Stimulated activated CD4-positive, alpha-beta T cell treated with anti-CD3 and anti-CD28 coated beads, Interleukin-1b, Interleukin-23, amount 100 ng/mL, for 24 hours (primary cell): ENCODE measurements around the gene LRRC8D.

Experiments used
- DNase-seq, 4 experiments: peaks; one replicate each; pipeline ENCODE4 v3.0.0-alpha.2; 2020; ENCODE audit warnings: low read depth in 4 of 4, low spot score in 1 of 4

The LRRC8D gene

DNA sequence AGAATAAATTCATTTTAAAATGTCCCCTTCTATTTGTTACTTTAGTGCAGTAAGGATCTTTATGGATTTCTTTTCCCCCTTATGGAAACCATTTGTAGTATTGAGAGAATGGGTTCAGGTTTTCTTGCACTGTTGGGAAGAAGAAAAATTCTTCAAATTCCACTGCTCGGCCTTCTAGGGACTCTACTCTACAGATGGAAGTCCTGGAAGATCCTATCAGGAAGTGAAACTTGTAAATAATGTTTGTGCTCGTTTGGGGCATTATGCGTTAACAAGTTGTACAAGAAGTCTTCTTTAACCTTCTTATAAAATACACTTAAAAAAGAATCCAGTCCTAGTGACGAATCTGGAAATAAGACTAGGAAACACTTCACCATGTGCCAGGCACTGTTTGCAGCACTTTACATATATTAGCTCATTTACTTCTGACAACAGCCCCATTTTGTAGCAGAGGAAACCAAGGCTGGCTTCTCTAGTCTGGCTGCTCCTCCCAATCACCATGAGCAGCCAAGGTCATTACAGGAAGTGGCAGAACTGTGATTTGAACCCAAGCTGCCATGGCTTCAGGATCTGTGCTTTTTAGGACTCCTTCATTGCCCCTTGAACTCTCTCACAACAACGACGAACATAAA, 11.8 kb downstream of the LRRC8D start:
- DNase-seq: no peak

DNA sequence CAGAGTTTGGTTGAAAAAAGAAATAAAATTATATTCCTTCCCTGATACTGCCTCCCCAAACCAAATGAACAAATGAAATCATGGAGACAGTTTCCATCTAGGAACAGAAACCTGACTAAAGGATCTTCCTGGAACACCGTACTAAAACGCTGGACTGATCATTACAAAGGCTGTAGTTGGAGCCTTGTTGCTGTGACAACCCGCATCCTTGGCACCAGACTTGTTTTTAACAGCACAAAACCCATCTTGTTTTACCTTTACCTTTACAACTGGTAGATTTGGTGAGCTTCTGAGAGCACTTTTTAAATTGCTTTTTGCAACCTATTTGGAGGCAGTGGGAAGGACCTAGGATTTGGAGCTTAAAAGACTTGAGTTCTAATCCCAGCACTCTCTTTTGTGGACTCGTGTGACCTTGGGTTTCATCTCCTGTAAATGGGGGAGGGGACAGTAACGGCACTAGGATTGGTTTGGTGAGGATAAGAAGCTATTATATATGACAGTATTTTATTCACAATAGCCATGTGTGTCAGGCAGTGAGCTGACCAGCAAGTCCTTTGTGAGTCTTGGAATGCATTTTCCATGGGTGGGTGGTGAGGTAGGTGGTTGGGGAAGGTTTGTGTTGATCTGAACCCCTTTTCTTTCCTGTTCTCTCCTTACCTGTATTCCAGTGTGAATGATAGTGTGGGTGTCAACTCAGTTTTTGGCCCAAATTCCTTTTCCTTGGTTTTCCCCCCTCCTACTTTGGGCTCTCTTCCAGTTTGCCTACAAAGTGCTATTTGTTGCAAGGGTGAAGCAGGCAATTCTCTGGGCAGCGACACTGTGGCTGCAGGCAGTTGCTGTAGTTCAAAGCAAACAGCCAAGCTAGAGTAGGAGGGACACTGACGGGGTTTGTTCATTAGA, 12.6 kb downstream of the LRRC8D start:
- DNase-seq: no peak

DNA sequence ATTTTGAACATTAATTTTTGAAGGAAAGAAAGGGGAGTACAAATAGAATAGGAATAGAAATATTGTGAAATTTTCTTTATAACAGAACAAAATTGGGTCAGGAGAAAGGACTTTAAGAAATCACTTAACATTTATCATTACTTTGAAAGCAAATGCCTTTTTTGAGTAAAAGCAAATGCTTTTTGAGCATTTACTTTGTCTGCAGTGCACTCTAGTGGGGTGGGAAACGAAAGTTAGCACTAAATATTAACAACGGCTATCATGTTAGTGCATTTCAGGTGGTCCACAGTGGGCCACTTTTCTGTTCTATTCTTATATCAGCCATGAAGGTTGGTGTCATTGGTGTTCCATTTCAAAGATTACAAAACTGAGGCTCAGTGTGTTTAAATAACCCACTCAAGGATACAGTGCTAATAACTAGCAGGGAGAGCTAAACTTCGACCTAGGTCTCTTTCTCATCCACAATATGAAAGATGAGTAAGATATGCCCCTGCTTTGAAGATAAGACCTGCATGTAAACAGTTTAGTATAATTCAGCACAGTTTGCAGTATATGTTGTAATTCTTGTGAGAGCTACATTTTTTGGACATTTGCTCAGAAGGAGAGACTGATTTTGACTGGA, 13.4 kb downstream of the LRRC8D start:
- no peak for DNase-seq

DNA sequence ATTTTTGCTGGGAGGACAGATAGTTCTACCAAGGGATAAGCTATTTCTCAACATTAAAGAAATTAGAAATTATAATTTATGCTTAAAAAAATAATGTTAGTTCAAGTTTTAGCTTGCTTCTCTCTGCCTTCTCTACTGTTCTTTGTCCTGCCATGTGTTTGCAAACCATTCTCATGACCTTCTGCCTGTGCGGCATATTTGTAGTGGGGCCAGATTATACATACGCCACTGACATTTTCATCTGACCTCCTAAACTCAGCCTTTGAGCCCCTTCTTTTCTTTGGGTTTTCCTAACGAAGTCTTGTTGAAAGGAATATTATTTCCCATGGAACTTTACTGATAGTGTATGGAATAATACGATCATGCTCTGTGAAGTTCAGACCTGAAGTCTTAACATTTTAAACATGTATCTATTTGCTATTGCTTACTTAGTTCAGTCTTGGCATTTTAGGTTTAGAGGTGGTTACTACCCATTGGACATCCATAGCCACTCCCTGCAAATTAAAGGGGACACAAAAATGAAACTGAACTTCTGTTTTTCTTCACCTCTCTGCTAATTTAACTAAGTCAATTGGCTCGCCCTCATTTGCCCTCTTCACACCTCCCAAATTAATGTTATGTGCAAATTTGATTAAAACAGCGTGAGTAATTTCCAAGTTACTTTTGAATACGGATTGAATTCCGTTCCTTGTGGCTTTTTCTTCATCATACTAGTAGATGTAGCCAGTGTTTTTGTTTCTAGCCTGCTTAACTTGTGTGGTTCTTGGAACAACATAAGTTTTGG, 15.6 kb downstream of the LRRC8D start:
- DNase-seq: no peak

DNA sequence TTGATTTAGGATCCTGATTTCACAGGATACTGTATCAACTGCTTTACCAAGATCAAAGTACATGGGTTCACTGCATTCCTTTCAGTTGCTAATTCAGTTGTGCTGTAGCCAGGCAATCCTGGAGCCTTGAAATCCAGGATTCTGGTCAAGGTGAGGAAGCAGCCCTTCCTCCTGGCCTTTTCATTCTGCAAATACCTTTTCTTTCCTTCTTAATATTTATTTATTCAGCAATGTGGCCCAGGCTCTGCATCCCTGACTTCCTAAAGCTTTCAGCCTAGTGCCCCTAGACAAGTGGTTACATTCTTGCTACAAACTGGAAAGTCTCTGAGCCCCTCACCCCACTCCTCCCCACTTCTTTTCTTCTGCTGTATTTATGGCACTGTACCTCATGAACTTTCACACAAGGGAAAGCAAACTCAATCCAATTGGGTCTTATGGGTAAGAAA, 16.2 kb downstream of the LRRC8D start:
- DNase-seq: no peak

DNA sequence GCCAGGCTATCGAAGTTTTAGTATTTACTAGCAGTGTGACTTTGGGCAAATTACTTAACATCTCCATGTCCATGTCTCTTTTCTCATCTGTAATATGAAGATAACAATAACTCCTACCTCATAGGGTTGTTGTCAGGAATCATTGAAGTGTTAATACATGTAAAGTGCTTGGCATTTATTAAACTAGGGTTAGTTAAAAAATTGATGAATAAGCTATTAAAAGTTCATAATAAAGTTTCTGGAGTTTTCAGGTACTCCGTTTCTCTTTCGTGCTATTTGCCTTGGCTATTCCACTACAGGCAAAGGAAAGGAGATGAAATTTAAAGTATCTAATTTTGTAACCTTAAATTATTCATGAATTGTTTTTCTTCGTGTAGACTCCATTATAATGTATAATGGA, 16.7 kb downstream of the LRRC8D start:
- no peak for DNase-seq

DNA sequence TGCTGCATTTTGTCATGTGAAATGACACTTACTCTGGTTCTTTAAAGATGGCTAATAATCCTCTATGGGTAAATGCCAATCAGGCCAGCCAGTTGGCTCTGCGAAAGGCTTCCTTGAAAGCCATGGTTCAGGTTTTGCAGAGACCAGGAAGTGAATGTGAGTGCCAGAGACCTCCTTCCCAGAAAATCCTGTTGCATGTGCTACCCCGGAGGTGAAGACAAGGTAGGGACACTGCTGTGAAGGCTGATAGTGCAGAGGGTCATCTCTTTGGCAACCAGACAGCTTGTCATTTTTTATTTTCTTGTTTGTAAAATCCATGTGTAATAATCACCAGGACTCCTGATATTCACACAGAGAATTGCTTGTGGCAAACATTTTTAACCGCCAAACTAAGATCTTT, 18.7 kb downstream of the LRRC8D start:
- no peak for DNase-seq

DNA sequence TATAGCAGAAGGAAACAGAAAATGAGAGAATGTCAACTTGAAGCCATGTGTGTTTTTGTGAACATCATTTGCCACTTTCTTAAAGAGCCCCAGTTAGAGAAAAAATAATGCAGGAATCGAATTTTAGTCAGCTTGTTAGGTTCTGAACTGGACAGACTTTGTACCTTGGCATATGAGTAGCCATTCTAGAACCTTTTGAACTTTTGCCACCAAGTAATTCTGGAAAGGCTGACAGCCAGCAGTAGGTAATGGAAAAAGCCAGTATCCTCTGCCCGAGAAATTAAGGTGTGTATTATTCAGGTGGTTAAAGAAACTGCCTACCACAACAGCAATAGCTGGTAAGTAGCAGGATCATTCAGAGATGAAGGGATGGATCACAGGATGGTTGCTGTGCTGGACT, 20.7 kb downstream of the LRRC8D start:
- no peak for DNase-seq

DNA sequence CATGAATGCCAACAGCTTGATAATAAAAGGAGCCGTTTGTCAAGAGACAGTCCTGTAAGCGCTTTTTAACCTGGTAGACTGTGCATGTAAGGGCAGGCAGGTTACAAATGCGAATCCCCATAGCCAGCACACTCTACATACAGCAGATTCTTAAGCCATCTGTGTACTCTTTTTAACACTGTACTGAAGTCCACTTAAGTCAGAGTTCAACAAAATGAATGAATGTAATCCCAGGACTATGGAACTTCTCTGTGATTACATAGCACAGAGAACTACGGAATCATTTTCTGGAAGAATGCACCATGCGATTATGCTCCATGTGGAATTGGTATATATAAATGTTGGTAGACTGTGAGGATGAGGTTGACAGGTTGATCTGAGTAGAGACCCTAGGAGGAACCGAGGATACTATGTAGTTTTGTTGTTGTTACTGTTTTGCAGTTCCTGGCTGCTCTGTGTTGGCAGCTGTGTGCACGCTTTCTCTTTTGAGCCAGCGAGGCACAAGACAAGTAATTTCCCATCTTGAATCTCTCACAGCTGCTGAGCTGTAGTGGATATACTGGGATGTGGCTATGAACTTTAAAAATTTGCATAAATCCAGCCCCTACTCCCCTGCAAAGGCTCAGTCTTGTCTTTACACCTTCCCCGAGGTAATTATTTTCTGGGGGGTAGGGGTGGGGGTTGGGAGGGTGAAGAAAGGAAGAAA, 21.9 kb downstream of the LRRC8D start:
- no peak for DNase-seq

DNA sequence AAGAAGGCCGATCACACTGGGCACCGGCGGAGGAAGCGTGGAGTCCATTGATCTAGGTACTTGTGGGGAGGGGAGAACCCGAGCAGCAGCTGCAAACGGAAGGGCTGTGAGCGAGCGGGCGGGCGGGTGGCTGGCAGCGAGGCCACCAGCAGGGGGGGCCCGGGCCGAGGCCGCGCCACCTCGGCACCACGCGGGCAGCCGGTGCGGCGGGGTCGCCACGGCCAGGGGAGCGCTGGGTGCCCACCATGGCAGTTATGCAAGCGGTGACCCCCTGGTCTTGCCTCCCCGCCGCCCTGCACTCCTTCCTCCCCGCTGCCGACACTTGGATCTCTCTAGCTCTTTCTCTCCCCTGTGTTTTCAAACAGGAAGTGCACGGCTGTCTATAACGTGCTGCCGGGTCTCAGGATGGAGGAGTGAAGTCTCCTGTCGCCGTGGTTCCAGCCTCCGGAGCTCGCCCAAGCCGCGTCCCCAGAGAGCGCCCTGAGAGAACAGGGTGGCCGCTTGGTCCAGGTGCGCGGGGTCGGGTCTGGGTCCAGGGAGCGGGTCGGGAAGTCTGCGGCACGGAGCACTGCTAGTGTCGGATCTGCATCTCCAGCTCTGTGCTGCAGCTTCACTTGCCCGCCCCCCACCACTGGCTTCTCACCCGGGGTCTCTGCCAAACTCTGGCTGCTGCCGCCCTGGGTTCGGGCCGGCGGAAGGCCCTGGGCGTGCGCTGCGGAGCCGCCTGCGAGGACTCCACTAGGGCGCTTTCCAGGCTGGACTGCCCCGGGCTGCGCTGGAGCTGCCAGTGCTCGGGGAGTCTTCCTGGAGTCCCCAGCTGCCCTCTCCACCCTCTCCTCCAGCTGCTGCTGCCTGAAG, 22.7 kb downstream of the LRRC8D start:
- peak in 3 of 4 experiments; percentile 56 to 75 (median 68) for DNase-seq

DNA sequence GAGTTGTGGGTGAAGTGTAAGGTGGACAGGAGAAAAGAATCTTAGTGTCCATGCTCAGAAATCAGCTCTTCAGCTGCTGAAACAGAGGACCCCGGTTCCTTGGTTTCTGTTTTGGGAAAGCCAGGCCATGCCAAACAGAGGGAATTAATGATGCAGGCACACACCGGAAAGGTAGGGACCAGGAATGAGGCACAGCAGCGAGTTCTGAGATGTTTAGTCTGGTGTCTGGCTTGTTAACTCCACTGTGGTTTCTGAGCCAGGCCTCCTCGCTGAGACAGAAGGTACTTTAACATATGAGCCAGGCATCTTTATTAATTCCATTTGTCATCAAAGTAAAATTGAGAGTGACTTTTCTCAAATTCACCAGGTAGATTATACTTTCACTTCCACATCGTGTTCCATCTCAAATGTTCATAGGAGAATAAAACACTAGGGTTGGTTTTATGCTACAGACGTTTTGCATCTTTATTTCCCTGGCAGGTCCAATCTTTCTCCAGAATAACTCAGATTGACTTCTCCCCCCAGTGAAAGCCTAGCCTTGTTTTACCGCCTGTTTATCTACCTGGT, 23.5 kb downstream of the LRRC8D start:
- DNase-seq: peak in 3 of 4 experiments; percentile 23 to 38 (median 27)

DNA sequence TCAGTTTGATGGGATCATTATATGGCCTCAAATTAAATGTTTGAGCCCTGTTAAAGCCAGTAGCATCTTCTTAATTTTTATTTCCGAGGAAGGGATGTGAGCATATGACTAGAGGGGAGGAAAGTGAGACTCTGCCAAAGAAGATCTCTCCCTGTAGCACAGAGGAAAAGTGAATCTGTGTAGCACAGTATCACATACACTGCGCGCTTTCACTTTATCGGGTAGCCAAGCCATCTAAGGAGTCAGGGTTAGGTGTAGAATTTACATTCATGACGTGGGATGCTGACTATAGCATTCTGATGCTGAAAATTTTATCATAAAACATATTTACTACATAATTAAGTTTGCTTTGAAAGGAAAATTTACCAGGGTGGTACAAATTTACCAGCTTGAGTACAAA, 24.0 kb downstream of the LRRC8D start:
- no peak for DNase-seq

DNA sequence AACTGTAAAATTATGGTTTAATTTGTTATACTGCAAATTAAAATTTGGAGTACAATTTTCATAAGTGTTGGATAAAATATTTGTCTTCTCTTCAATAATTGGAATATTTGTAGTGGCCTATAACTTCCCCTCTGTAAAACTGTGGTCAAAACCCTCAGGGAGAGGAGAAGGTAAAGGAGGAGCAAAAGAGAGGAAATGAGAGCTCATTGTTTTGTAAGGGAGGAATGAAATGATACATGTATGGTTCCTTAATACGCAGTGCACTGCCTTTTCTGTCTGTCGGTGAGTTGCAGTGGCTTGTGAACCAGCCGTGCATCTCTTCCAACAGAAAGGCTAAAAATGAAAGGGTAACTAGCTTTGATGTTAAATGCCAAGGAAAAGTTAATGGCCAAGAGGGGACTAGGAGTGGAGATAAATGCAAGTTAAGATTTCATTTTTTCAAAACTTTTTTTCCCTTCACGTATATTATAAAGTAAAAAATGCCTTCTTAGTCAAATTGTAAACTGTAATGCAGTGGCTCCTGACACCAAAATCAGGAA, 26.4 kb downstream of the LRRC8D start:
- DNase-seq: no peak

DNA sequence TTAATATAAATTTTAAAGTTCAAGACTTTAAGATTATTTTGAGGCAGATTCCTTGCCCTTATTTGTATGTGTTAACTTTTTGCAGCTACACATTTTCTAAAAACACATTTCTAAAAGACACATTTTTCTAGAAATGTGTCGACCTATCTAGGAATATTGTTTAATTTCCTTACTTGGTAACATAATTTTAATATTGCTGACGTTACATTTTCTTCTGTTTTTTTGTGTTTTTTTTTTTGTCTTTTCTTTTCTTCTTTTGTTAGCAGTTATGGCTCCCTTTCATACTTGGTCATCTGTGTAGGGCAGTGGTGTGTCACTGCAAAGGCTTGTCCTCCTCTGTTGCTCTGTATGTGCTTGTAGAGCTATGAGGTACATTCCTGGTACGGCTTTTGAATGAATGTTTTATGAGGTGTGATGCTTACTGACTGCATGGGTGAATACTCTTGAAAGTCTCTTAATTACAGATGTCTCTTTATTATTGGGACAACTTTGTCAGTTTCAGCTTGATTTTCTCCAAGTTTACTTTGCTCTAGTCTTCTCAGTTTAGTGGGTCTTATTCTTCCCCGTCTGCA, 30.1 kb downstream of the LRRC8D start:
- no peak for DNase-seq

DNA sequence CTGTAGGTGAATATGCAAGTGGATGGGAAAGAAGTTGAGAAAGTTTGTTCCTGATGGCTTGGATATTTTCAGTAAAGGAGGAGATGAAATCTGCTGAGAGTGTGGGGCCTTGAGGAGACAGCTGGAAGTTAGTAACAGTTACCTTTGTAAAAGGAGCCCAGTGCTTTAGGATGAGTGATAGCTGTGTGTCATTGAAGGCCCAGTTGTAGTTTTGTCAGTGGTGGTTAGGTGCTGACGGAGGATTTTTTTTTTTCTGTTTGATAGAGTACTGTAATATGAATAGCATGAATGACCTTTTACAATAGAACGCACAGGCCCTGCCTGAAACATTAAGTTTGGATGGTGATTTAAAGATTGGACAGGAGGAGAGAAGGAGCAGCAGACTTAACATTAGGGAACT, 33.3 kb downstream of the LRRC8D start:
- DNase-seq: no peak

DNA sequence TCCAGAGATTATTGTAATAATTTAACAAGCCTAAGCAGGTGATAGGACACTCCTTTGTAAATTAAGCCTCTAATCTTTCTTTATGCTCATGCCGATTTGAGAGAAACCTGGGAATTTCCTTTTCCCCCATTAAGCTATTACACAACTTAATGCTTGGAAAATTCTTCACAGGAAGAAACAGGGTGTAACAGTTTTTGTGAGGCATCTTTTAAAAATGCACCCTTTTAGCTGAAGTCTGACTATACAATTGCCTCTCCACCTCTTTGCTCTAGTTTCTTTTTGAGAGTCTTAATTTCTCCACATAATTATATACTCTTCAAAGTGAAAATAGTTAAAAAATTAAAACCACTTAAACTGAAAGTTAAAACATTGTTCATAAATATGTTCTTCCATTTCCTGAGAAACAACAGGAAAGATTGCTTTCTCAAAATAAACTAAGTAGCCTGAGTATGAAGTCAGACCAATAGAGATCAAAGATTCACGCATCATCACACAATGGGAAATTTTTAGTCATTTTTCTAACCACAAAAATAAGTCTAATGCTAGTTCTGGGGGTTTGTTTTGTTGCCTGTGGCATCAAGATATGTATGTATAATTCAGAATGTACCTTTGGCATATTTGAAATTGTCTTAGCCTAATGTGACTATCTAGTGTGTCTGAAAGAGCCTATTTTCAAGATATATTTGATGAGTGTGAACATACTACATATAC, 34.7 kb downstream of the LRRC8D start:
- DNase-seq: no peak

DNA sequence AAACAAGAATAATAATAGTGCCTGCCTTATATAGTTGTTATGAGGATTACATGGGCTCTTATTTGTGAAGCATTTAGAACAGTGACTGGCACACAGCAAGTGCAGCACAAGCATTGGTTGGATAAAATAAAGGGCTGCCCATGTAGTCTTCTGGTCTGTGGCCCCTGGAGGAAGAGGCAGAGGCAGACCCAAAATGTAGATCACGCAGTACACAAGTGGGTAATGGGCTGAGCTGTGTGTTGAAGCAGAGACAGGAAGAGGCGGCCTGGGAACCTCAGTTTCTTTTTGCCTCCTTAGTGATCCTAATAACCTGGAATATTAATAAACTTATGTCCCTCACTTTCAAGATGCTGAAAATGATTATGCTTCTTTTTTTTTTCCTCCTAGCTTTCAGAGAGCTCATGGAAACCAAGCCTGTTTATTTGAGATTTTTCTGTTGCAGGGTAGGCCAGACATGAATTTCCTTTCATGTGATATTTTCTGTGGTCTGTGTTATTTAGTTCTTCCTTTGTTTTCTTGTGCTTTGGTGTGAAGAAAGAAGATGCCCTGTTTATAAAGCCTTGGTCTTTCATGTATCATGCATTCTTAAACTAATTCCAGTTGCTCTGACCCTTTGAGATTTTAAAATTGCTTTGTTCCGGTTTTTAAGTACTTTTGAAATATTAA, 42.5 kb downstream of the LRRC8D start:
- DNase-seq: no peak
